ENCODE data around the gene LACRT.

LACRT gene

GRCh38 chr12:54583726-54584125, 51.0 kb downstream of the LACRT start:
- no peak overlapping the region for H3K27ac ChIP-seq
- TF ChIP-seq ZFX (IDR thresholded peaks at IDR 0.05) (no peak), CTCF (conservative IDR thresholded peaks at IDR 0.05) (no peak)

- TF ChIP-seq CTCF (conservative IDR thresholded peaks at IDR 0.05) (no peak), ZFX (IDR thresholded peaks at IDR 0.05) (no peak)
- no peak overlapping the region for H3K27ac ChIP-seq
Measured at GRCh38 chr12:54581412-54581811, 53.3 kb downstream of the LACRT start.

All from C4-2B (cell line).